H1 (cell line): ENCODE measurements around the gene HES5. TPM values are rescaled to one million over a fixed set of nuclear protein-coding genes. Genes with fewer than 3 reads are reported as not detected.
A peak's percentile ranks its signal among the peaks of the same experiment; 100 is the strongest.
"Not testable (repeated sequence)": the region's sequence is repeated elsewhere in the genome, so short reads cannot be mapped to it uniquely, and the experiment has no call there.

ENCODE experiments used
- CTCF ChIA-PET: fragments of 300-600 bp; sonication (Branson Sonifier 250); formaldehyde crosslinking; loops from one replicate; lab custom pipeline; 2021; ENCODE audit not compliant: partially characterized antibody; lab: Charles Lee
- POLR2A ChIA-PET: fragments of 300-600 bp; sonication (Branson Sonifier 250); formaldehyde crosslinking; loops from one replicate; lab custom pipeline; 2021; ENCODE audit warnings: inconsistent platforms; ENCODE audit not compliant: partially characterized antibody; lab: Charles Lee
- DNase-seq, 2 experiments: peaks; one replicate each; pipeline versions ENCODE4 v3.0.0 to v3.0.0-alpha.2; 2010 to 2022; ENCODE audit warnings: low spot score in 2 of 2, low read depth in 1 of 2, mixed read lengths in 1 of 2
- FAIRE-seq: peaks from 2 replicates; lab custom pipeline; 2011; peaks lifted over from hg19 to GRCh38; lab: Jason Lieb, UNC
- H2AFZ ChIP-seq: 2 replicates; pipeline ENCODE4 v1.8.1; 2012; ENCODE audit warnings: low read length, inconsistent platforms
- H2AK5ac ChIP-seq: 2 replicates; pipeline ENCODE4 v1.6.1; 2013; ENCODE audit warnings: low read depth, low read length
- H2BK120ac ChIP-seq: replicated peaks from 2 replicates; pipeline ENCODE3; 2013; ENCODE audit warnings: low read depth, low read length, inconsistent platforms
- H2BK12ac ChIP-seq: 2 replicates; pipeline ENCODE4 v1.6.1; 2013; ENCODE audit warnings: low read depth, low read length
- H2BK15ac ChIP-seq: 2 replicates; pipeline ENCODE4 v1.6.1; 2013; ENCODE audit warnings: low read length
- H2BK20ac ChIP-seq: 2 replicates; pipeline ENCODE4 v1.6.1; 2013; ENCODE audit warnings: low read length
- H2BK5ac ChIP-seq: 2 replicates; pipeline ENCODE4 v1.6.1; 2013; ENCODE audit warnings: low read depth, low read length
- H3K14ac ChIP-seq: 2 replicates; pipeline ENCODE4 v1.6.1; 2013; ENCODE audit warnings: inconsistent platforms; ENCODE audit not compliant: insufficient read length
- H3K18ac ChIP-seq: 2 replicates; pipeline ENCODE4 v1.6.1; 2013; ENCODE audit warnings: low read length; ENCODE audit errors: extremely low read depth
- H3K23ac ChIP-seq: 2 replicates; pipeline ENCODE4 v1.6.1; 2013; ENCODE audit warnings: inconsistent platforms; ENCODE audit not compliant: insufficient read length
- H3K23me2 ChIP-seq: 2 replicates; pipeline ENCODE4 v1.6.1; 2013; ENCODE audit warnings: low read depth, low read length
- H3K27ac ChIP-seq: 2 replicates; pipeline ENCODE4 v1.6.1; 2011; ENCODE audit warnings: low read depth, low read length, inconsistent platforms
- H3K27me3 ChIP-seq, 4 experiments: replicated peaks in 1 of 4; 1 replicate in 1 of 4; 2 replicates in 3 of 4; pipeline versions ENCODE4 v1.6.1 to v1.8.1; 2011 to 2013; ENCODE audit warnings: low read length in 3 of 4, mild to moderate bottlenecking in 3 of 4, inconsistent platforms in 2 of 4, mixed read lengths in 2 of 4, moderate library complexity in 1 of 4; ENCODE audit not compliant: control insufficient read depth in 3 of 4, insufficient read depth in 3 of 4; ENCODE audit errors: extremely low read depth in 1 of 4
- H3K36me3 ChIP-seq, 4 experiments: 2 replicates each; pipeline versions ENCODE4 v1.6.1 to v1.8.1; 2011 to 2013; ENCODE audit warnings: mild to moderate bottlenecking in 4 of 4, low read length in 3 of 4, moderate library complexity in 2 of 4, control low read depth in 1 of 4, inconsistent platforms in 1 of 4; ENCODE audit not compliant: insufficient read depth in 4 of 4, control insufficient read depth in 2 of 4
- H3K4ac ChIP-seq: replicated peaks from 2 replicates; pipeline ENCODE3; 2013; ENCODE audit warnings: low read length, low read depth, mixed read lengths, inconsistent platforms; ENCODE audit not compliant: insufficient read length
- H3K4me1 ChIP-seq, 4 experiments: replicated peaks in 1 of 4; 1 replicate in 1 of 4; 2 replicates in 3 of 4; pipeline versions ENCODE4 v1.6.1 to v1.8.1; 2011 to 2013; ENCODE audit warnings: low read length in 3 of 4, inconsistent platforms in 2 of 4, mixed read lengths in 1 of 4; ENCODE audit not compliant: insufficient read depth in 4 of 4, control insufficient read depth in 3 of 4
- H3K4me2 ChIP-seq, 2 experiments: 2 replicates each; pipeline versions ENCODE4 v1.6.1 to v1.8.1; 2011 to 2013; ENCODE audit warnings: low read depth in 2 of 2, low read length in 2 of 2, control low read depth in 1 of 2, inconsistent platforms in 1 of 2, mild to moderate bottlenecking in 1 of 2; ENCODE audit not compliant: insufficient read depth in 1 of 2
- H3K4me3 ChIP-seq, 4 experiments: fragments of 200-600, 300-600 bp in 1 of 4; sonication (generic), shearing (Covaris generic), sonication (Bioruptor Twin) in 1 of 4; 2 replicates each; pipeline versions ENCODE4 v1.5.1 to v1.8.1; 2011 to 2016; ENCODE audit warnings: low read length in 4 of 4, low read depth in 3 of 4, control low read depth in 2 of 4, inconsistent platforms in 2 of 4, mild to moderate bottlenecking in 2 of 4, mixed read lengths in 1 of 4, moderate library complexity in 1 of 4; ENCODE audit not compliant: insufficient read depth in 2 of 4; ENCODE audit errors: extremely low read depth in 1 of 4
- H3K56ac ChIP-seq: replicated peaks from 2 replicates; pipeline ENCODE3; 2013; ENCODE audit warnings: low read depth, mild to moderate bottlenecking, mixed read lengths, low read length, inconsistent platforms; ENCODE audit not compliant: insufficient read length
- H3K79me1 ChIP-seq: 2 replicates; pipeline ENCODE4 v1.6.1; 2013; ENCODE audit warnings: low read depth, low read length, control low read depth
- H3K79me2 ChIP-seq, 2 experiments: 2 replicates each; pipeline versions ENCODE4 v1.6.1 to v1.8.1; 2012 to 2013; ENCODE audit warnings: low read length in 2 of 2, mild to moderate bottlenecking in 2 of 2, inconsistent platforms in 1 of 2; ENCODE audit not compliant: insufficient read depth in 2 of 2, control insufficient read depth in 1 of 2
- H3K9ac ChIP-seq, 4 experiments: replicated peaks in 1 of 4; 1 replicate in 1 of 4; 2 replicates in 3 of 4; pipeline versions ENCODE4 v1.6.1 to v1.8.1; 2011 to 2013; ENCODE audit warnings: low read depth in 3 of 4, low read length in 3 of 4, control low read depth in 2 of 4, mild to moderate bottlenecking in 2 of 4, moderate library complexity in 2 of 4, inconsistent platforms in 1 of 4; ENCODE audit errors: extremely low read depth in 1 of 4
- H3K9me3 ChIP-seq, 2 experiments: 2 replicates each; pipeline versions ENCODE4 v1.6.1 to v1.8.1; 2012 to 2013; ENCODE audit warnings: mild to moderate bottlenecking in 2 of 2, moderate library complexity in 2 of 2, control low read depth in 1 of 2, inconsistent platforms in 1 of 2, low read depth in 1 of 2, low read length in 1 of 2, mixed read lengths in 1 of 2; ENCODE audit not compliant: insufficient read depth in 2 of 2
- H4K20me1 ChIP-seq, 2 experiments: replicated peaks in 1 of 2; 2 replicates each; pipeline versions ENCODE3 to v1.8.1; 2011 to 2013; ENCODE audit warnings: inconsistent platforms in 2 of 2, low read length in 2 of 2, mild to moderate bottlenecking in 1 of 2; ENCODE audit not compliant: insufficient read depth in 2 of 2, control insufficient read depth in 1 of 2
- H4K5ac ChIP-seq: 2 replicates; pipeline ENCODE4 v1.6.1; 2013; ENCODE audit warnings: low read length, low read depth, mixed read lengths, inconsistent platforms; ENCODE audit not compliant: insufficient read length
- H4K8ac ChIP-seq: 2 replicates; pipeline ENCODE4 v1.8.0; 2013; ENCODE audit warnings: mild to moderate bottlenecking, moderate library complexity, low read length, inconsistent platforms; ENCODE audit not compliant: insufficient read depth; ENCODE audit errors: extremely low read depth
- H4K91ac ChIP-seq: replicated peaks from 2 replicates; pipeline ENCODE3; 2013; ENCODE audit warnings: low read length, mixed read lengths, inconsistent platforms; ENCODE audit not compliant: insufficient read length
- WGBS, 2 experiments: shearing (Covaris generic) in 1 of 2; methylation state at CpG; one replicate each; pipeline versions ENCODE4 v1.1.6 to v1.1.7; 2013 to 2015; ENCODE audit warnings: low lambda C conversion rate in 2 of 2, mixed read lengths in 2 of 2, inconsistent platforms in 1 of 2, low coverage in 1 of 2, missing lambda C conversion rate in 1 of 2; ENCODE audit not compliant: insufficient replicate concordance in 2 of 2, insufficient coverage in 1 of 2, insufficient read length in 1 of 2; ENCODE audit errors: extremely low coverage in 1 of 2, missing lambda C conversion rate in 1 of 2; 5-methylcytosine and 5-hydroxymethylcytosine counted together
- polyA plus RNA-seq, 7 experiments: library from polyadenylated mRNA; depleted of rRNA in 3 of 7; stranded (reverse) in 5 of 7; unstranded in 2 of 7; fragments of >200 nt in 5 of 7; fragments of 200-250 nt in 2 of 7; gene quantifications; 1 replicate in 5 of 7; 2 replicates in 1 of 7; 4 replicates in 1 of 7; pipeline versions ENCODE4 v1.2.1 to v1.2.3, GENCODE V29; 2011 to 2013; ENCODE audit warnings: missing spikeins in 2 of 7, mixed read lengths in 2 of 7
- total RNA-seq: library from RNA; stranded (reverse); fragmentation: NEBNext Ultra II Directional; extraction: Animal tissue kit (Norgen Biotek cat#: 25700); gene quantifications from 2 replicates; pipeline ENCODE4 v1.2.1, GENCODE V29; 2021

HES5 gene
- total and polyA plus RNA-seq, 2 of the 8 experiments (the other 6 are each of a cell fraction or from before 2014, with no cell fraction given): 0.22 TPM; not detected in 1

DNA sequence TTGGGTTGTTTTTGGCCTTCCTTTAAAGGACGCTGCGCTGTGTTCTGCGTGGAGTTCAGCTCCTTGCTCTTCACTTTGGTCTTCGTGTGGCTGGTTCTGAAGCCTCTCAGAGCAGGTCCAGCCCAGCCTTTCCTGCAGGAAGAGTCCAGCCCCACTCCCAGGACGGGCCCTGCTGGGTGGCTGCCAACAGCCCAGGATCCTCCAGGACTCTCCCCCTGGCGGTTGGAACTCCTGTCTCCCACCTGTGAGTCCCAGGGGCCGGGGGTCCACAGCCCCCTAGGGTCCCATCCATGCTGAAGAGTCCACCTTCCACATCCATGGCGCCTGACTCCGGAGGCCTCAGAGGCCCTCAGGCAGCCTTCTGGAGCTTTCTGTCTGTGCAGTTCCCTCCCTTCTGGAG lies 21.5 kb upstream of the HES5 start:
- peaks cover 0 to 20% (median 9%) of the 10 kb centered on the region in 4 experiments; a peak in 6 of 7 replicates for H3K4me1 ChIP-seq
- H3K23me2 ChIP-seq, H3K4ac ChIP-seq, DNase-seq, H3K18ac ChIP-seq, H2BK12ac ChIP-seq, H3K14ac ChIP-seq, H2AFZ ChIP-seq, H3K9ac ChIP-seq, H3K79me2 ChIP-seq, H3K79me1 ChIP-seq, POLR2A ChIA-PET, H4K5ac ChIP-seq, H3K23ac ChIP-seq, H2BK5ac ChIP-seq, H4K20me1 ChIP-seq, H3K36me3 ChIP-seq, CTCF ChIA-PET, H2BK20ac ChIP-seq, H3K56ac ChIP-seq, H3K9me3 ChIP-seq, H2BK15ac ChIP-seq, H4K8ac ChIP-seq, H2AK5ac ChIP-seq, H3K27ac ChIP-seq, H4K91ac ChIP-seq, H3K4me2 ChIP-seq, H2BK120ac ChIP-seq, H3K27me3 ChIP-seq, H3K4me3 ChIP-seq, FAIRE-seq: not testable (repeated sequence)
- 96% methylated on average over 6 of the region's 9 CpGs; no CpG with 5 or more reads in 1 of the 2 experiments for WGBS, 2 experiments

DNA sequence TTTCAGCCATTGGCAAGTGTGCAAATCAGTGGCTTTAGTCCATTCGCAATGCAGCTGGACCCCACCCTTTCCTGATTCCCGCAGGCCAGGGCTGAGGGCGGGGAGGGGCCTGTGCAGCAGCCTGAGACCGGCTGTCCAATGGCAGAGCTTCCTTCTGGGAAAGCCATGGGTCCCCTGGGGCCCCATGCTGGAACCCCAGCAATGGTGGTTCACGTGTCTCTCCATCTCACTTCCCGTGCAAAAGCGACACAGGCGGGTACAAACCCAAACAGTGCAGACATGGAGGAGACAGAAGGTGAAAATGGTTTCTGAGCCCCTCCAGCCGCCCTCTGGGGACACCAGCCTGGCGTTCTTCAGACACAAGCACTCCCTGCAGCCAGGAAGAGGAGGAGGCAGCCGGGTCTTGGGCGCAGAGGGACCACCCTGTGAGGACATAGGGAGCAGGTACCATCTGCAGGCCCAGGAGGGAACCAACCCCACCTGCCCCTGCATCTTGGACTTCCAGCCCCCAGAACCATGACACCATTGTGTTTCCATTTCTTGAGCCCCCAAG lies 20.3 kb upstream of the HES5 start:
- H3K23ac ChIP-seq, H2BK20ac ChIP-seq, H3K79me1 ChIP-seq, H2BK12ac ChIP-seq, H3K36me3 ChIP-seq, H2BK5ac ChIP-seq, H4K20me1 ChIP-seq, H3K18ac ChIP-seq, H3K4me3 ChIP-seq, H2AK5ac ChIP-seq, H3K4ac ChIP-seq, H2BK15ac ChIP-seq, H3K79me2 ChIP-seq, H3K27ac ChIP-seq, H2BK120ac ChIP-seq, H3K23me2 ChIP-seq, H3K9me3 ChIP-seq, H3K27me3 ChIP-seq, H2AFZ ChIP-seq, DNase-seq, H4K91ac ChIP-seq, H3K4me2 ChIP-seq, H4K5ac ChIP-seq, H3K56ac ChIP-seq, H3K14ac ChIP-seq, H3K9ac ChIP-seq, POLR2A ChIA-PET: not testable (repeated sequence)
- 90% methylated on average over 8 of the region's 12 CpGs; no CpG with 5 or more reads in 1 of the 2 experiments for WGBS, 2 experiments
- CTCF ChIA-PET: interaction anchor here (1.0 to 3.7 kb wide), 2 partner anchors 11 to 25 kb away, joined by 4 to 27 read pairs; partner anchors contain the start of gene PANK4
- peak; percentile 7 for FAIRE-seq
- H3K4me1 ChIP-seq: peaks cover 0 to 17% (median 12%) of the 10 kb centered on the region in 4 experiments; a peak in 6 of 7 replicates
- H4K8ac ChIP-seq: 0 out of 2 replicates have a peak overlapping the region, but pooled peaks have one; percentile 25
